ENCODE measurements around the gene ZNF714.

Gene ZNF714

DNA sequence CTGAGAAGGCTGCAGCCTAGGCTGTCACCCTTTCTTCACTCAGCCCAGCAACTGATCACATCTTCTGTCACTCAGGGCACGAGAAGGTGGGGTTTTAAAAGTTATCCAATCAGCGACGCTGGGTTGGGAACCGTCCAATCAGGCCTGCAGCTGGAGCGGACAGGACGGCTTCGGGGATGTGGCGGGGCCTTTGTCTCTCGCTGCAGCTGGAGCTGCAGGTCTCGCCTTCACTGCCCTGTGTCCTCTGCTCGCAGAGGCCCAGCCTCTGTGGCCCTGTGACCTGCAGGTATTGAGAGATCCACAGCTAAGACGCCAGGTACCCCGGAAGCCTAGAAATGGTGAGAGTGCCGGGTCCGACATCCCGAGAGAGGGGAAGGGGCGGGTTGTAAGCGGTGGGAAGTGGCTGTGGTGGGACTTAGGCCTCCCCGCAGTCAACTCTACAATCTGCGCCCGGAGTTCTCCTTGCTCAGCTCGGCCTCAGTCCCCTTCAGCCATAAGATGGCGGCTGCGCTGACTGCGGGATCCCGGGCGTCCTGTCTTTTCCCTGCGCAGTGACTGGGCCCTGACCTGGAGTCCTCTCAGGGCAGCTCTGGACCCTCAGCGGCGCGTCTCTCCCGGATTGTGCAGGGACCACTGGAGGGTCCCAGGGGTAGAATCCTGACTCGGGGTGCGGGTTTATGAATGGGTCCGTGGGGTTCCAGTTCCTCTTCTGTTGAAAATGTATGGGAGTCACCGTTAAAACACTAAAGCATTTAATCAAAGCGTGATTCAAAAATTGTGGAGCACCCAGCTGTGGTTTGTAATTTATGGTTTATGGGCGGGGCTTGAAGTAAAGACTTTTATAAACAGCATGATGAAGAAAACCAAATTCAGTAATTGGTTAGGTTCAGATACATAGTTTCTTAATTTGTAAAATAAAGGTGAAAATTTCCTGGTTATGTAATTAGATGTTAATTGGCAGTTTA is at the start of gene ZNF714:
ZNF714 (plus strand) TSS at position 193 of the 965 bp plus-strand sequence. CDS start 16,066 bp downstream, outside the sequence.
- peak; percentile 96 for DNase-seq (ENCODE audit: low read depth)

DNA sequence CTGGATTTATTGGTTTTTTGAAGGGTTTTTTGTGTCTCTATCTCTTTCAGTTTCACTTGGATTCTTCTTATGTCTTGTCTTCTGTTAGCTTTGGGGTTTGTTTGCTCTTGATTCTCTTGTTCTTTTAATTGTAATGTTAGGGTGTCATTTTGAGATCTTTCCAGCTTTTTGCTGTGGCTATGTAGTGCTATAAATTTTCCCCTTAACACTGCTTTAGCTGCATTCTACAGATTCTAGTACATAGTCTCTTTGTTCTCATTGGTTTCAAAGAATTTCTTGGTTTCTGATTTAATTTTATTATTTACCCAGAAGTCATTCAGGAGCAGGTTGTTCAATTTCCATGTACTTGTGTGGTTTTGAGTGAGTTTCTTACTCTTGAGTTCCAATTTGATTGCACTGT is 37.0 kb upstream of the ZNF714 start:
- DNase-seq (ENCODE audit: low read depth), result no peak

DNA sequence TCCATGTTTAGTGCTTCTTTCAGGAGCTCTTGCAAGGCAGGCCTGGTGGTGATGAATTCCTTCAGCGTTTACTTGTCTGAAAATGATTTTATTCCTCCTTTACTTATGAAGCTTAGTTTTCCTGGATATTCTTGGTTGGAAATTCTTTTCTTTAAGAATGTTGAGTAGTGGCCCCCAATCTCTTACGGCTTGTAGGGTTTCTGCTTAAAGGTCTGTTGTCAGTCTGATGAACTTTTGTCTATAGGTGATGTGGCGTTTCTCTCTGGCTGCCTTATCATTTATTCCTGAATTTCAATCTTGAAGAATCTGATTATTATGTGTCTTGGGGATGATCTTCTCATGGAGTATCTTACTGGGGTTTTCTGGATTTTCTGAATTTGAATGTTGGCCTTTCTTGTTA is 35.5 kb upstream of the ZNF714 start:
- DNase-seq (ENCODE audit: low read depth), result no peak

DNA sequence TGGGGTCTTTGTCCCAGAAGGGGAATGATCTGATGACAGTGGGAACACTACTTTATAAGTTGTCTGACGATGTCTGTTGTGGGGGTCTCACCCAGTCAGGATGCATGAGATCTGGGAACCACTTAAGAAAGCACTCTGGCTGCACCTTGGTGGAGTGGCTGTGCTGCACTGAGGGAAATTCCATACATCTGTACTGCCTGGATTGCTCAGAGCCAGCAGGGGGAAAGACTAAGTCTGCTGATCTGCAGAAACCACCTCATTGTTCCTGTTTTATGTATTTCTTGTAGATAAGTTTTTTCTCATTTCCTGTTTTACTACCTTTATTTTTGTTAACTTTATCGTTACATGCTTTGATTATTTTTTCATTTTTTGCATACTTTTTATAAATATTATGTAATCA is 34.3 kb upstream of the ZNF714 start:
- DNase-seq (ENCODE audit: low read depth), result no peak

DNA sequence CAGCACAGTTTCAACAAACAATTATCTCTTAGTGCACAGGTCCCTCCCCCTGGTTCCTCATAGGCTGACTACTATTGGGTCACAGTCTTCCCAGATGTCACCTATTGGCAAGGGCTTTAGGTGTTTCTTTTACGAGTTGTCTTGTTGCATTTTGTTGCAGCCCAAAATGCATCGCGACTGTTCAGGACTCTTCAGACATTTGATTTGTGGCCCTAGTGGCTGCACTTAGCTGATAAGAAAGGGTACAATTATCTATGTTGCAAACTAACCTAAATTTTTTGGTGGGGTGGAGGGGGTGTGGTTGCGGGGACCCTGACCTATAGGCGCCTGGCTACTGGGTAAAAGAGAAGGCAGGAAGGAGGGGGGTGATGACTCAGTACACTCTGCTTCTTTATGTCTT is 29.1 kb upstream of the ZNF714 start:
- DNase-seq (ENCODE audit: low read depth), result no peak

DNA sequence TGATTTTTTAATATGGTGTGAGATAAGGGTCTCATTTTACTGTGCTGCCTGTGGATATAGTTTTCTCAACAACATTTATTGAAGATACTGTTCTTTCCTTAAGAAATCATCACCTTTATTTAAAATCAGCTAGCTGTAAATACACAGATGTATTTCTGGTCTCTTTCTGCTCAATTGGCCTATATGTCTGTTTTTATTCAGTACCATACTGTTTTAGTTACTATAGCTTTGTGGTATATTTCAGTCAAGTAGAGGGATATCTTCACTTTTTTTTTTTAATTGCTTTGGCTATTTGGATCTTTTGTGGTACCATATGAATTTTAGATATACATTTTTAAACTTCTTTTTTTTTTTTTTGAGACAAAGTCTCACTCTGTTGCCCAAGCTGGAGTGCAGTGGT is 16.7 kb upstream of the ZNF714 start:
- no peak for DNase-seq (ENCODE audit: low read depth)

DNA sequence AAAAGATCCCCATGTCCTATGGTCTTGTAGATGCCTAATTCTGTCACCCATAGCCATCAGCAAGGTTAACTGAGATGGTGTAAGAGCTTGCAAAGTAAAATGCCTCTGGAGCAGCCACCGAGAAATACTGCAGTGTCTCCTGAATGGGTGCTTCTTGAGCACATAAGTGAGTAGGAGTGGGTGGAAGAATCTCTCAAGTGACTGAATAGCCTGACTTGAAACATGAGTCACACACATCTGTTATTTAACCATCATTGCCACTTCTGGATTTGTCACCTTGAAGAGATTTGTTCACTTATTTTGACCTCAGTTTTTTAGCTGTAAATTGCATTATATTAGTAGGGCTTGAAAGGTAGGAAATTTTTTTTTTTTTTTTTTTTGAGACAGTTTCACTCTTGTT is 2.3 kb downstream of the ZNF714 start:
- DNase-seq (ENCODE audit: low read depth), result peak; percentile 78

DNA sequence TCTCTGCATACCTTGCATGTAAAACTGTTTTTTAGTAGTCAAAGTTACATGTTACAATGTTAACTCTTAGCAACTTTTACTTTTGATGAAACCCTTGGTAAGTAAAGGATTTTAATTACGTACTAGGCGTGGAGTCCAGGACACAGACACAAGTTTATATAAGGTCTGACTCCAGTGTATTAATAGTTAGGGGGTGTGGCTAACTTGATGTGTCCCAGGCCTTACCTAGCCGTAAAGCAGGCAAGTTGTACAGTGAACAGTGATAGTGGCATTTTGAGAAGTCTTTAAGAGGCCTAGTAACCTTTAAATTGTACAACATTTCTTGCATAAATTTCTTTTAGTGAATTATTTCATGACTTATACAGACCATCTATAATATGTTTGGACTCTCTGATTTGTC is 5.9 kb downstream of the ZNF714 start:
- no peak for DNase-seq (ENCODE audit: low read depth)

DNA sequence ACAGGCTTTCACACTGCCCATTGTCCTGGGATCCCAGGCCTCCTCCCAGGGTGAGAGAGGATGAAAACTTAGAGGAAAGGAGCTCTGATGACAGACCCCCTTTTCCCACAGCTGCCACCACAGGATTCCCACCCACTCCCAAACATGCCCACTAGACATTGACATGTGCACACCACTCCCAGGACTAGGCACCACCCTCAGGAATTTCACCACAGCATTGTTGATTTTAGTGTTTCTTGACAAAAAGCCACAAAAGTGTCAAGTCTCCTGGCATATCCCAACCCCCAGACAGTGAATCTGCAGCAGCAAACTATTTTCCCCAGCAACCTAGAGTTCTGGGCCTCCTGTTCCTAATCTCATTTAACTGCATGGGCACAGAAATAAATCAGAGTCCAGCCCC is 10.1 kb downstream of the ZNF714 start:
- peak; percentile 55 for DNase-seq (ENCODE audit: low read depth)

DNA sequence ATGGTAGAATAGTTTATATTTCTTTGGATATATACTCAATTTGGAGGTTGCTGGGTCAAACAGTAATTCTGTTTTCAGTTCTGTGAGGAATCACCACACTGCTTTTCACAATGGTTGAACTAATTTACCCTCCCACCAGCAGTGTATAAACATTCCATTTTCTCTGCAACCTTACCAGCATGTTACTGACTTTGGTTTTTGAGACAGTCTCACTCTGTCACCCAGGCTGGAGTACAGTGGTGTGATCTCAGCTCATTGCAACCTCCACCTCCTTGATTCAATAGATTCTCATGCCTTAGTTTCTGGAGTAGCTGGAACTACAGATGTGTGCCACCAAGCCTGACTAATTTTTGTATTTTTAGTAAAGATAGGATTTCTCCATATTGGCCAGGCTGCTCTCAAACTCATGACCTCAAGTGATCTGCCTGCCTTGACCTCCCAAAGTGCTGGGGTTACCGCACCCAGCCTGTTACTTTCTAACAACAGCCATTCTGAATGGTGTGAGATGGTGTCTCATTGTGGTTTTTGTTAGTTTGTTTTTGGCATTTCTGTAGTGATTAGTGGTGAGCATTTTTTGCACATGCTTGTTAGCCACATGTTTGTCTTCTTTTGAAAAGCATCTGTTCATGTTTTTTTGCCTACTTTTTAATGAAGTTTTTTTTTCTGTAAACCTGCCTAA is 12.5 kb downstream of the ZNF714 start:
- peak; percentile 9 for DNase-seq (ENCODE audit: low read depth)

DNA sequence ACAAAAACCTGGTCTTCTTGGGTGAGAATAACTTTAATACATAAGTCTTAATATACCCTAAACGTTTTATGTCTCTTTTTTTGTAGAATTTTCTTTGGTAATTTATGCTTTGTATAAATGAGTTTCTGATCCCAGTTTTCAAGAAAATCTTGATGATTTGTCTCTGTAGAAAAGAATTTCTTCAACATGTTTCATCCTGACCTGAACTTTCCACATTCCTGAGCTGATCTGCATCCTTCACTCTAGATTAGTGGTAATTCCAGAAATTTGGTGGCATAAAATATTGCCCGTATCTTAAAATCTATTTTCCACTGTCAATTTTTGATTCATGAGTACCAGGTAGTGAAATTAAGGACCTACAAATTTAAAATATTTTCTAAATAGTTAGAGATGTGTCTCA is 16.3 kb downstream of the ZNF714 start:
- DNase-seq (ENCODE audit: low read depth), result no peak

DNA sequence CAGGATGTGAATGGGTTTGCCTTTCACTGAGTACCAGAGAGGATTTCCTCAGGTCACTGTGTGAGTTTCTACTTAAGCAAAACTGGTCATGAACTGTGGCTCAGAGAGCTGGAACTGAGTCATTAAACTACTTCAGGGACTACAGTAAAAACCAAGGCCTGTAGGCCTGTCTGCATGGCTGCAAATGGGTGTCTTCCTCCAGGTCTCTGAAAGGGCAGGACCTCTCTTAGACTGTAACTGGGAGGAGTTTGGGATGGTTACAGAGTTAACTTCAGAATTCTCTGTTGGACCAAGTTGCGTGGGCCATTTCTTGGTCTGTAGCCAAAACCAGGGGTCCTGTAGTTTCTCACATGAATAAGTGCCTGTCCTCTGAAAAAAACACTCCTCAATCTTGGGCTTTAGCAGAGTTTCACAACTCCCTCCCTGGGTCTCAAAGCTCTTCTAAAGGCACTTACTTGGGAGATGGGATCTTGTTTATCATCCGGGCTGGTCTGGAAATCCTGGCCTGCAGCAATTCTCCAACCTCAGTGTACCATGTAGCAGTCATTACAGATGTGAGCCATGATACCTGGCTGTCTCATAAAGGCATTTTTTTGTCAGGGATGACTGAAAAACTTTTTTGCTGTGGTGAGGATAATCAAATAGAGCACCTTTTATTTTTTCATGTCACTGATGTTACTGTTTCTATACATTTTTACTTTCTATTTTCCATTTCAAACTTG is 19.7 kb downstream of the ZNF714 start:
- DNase-seq (ENCODE audit: low read depth), result peak; percentile 57

DNA sequence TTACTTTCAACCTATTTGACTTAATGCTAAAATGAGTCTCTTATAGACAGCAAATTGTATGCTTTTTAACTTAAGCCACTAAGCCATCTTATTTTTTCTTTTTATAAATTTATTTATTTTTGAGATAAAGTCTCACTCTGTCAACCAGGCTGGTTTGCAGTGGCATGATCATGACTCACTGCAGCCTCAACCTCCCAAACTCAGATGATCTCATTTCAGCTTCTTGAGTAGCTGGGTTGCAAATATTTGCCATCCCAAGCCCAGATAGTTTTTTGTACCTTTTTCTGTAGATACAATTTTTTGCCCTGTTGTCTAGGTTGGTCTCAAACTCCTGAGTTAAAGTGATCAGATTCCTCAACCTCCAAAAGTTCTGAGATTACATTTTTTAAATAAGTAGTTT is 27.1 kb downstream of the ZNF714 start:
- DNase-seq (ENCODE audit: low read depth), result peak; percentile 72

DNA sequence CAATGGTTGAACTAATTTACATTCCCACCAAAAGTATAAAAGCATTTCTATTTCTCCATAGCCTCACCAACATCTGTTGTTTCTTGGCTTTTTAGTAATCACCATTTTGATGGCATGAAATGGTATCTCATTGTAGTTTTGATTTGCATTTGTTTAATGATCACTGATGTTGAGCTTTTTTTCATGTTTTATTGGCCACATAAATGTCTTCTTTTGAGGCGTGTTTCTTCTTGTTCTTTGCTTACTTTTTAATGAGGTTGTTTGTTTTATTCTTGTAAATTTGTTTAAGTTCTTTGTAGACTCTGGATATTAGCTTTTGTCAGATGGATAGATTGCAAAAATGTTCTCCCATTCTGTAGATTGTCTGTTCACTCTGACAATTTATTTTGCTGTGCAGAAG is 28.2 kb downstream of the ZNF714 start:
- no peak for DNase-seq (ENCODE audit: low read depth)

DNA sequence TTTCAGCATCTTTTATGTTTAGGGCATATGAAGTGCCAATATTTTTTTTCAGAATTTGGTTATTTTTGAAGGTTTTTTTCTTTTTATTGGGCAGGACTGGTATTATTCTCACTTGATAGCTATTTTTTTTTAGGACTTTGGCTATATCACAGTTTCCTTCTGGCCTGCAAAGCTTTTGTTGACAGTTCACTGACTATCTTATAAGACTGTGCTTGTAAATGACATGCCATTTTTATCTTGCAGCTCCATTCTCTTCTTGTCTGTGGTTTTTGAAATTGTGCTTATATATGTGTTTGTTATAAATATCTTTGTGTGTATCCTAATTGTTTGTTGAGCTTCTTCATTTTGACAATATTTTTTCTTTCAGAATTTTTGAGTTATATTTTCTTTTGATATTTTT is 33.4 kb downstream of the ZNF714 start:
- DNase-seq (ENCODE audit: low read depth), result no peak

DNA sequence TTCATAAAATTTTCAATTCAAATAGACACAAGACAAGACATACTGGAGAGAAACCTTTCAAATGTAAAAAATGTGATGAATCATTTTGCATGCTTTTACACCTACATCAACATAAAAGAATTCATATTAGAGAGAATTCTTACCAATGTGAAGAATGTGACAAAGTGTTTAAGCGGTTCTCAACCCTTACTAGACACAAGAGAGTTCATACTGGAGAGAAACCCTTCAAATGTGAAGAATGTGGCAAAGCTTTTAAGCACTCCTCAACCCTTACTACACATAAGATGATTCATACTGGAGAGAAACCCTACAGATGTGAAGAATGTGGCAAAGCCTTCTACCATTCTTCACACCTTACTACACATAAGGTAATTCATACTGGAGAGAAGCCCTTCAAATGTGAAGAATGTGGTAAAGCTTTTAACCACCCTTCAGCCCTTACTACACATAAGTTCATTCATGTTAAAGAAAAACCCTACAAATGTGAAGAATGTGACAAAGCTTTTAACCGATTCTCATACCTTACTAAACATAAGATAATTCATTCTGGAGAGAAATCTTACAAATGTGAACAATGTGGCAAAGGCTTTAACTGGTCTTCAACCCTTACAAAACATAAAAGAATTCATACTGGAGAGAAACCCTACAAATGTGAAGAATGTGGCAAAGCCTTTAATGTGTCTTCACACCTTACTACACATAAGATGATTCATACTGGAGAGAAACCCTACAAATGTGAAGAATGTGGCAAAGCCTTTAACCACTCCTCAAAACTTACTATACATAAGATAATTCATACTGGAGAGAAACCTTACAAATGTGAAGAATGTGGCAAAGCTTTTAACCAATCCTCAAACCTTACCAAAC is 35.3 kb downstream of the ZNF714 start:
- peak; percentile 82 for DNase-seq (ENCODE audit: low read depth)

DNA sequence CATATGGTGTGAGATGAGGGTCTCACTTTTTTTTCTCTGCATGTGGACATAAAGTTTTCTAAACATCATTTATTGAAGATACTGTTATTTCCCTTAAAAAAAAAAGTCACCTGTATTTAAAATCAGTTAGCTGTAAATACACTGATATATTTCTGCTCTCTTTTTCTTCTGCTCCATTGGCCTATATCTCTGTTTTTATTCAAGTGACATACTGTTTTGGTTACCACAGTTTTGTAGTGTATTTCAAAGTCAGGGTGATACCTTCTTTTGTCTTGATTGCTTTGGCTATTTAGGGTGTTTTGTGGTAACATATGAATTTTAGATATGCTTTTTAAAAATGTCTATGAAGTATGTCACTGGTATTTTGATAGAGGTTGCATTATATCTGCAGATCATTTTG is 44.1 kb downstream of the ZNF714 start:
- no peak for DNase-seq (ENCODE audit: low read depth)

DNA sequence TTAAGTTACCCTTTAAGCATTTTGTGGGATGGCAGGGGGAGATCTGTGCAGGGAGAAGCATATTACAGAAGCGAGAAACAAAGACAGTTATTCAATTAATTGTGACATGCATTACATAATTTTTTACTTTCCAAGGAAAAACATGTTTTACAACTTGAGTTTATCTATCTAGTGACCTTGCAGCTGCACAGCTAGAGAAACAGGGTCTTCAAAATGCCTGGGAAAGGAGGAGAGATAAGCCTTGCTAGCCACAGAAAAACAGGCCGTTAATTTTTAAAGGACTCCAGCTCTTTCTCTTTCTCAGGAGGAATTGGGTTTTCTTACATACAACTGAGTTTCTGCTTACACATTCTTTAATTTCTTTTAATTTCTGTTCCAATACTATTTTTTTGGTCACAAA is 45.0 kb downstream of the ZNF714 start:
- no peak for DNase-seq (ENCODE audit: low read depth)

DNA sequence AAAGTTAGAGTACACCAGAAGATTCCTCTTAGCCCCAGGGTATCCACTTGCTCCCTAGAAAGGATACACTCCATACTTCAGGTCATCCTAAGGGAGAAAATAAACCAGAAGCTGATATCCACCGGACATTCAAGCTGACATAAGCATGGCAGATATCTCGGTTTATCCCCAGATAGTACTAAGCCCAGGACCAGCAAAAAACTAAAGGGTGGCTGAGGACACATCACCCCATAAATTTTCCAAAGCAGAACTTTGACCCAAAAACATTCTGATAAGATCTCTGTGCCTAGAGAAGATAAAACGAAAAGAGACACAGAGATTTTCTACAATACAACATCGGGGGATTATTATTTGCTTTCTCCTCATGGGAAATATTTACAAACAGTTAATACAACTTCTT is 45.9 kb downstream of the ZNF714 start:
- DNase-seq (ENCODE audit: low read depth), result no peak

DNA sequence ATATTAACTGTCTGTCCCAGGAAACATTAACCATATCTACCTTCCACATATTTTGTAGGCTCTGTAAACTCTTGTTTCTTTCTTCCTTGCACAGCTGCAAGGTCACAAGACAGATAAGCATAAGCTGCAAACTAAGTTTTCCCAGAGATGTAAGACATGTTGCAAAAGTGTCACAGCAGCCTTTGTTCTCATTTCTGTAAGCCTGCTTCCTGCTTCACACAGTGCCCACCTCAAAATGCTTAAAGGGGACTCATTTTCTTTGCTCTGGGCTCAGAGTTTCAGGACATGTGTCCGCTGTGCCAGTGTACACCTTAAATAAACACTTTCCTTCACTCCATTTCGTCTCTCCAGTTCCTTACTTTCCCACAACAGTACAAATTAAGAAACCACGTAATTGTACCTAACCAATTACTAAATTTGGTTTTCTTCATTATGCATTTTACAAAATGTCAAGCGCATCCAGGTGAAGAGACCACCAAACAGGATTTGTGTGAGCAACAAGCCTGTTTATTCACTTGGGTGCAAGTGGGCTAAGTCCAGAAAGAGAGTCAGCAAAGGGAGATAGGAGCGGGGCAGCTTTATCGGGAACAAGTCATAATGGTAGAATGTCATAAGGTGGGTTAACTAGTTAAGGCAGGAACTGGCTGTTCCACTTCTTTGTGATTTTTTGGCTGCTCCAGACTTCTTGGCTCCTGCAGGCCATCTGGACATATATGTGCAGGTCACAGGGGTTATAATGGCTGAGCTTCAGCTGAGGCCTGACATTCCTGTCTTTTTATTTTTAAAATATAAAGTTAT is 47.1 kb downstream of the ZNF714 start:
- DNase-seq (ENCODE audit: low read depth), result peak; percentile 21

Data from iris pigment epithelial cell (primary cell).